GM21529 (cell line): ENCODE data around the gene GRM8.
"Not testable (repeated sequence)": the region's sequence is repeated elsewhere in the genome, so short reads cannot be mapped to it uniquely, and the experiment has no call there.

Source experiments
- ATAC-seq: cut with Tn5 transposase; IDR thresholded peaks from one replicate; pipeline ENCODE4 v1.9.1; 2021; ENCODE audit not compliant: unreplicated experiment

Gene GRM8

GRCh38 chr7:126685018-126685573 is 567.6 kb downstream of the GRM8 start:
- no peak for ATAC-seq

- ATAC-seq, result no peak
These were observed 570.6 kb downstream of the GRM8 start for GRCh38 chr7:126682176-126682575.

- ATAC-seq, result not testable (repeated sequence)
These were observed 584.0 kb downstream of the GRM8 start for GRCh38 chr7:126668762-126669161.

- no peak for ATAC-seq
These were observed 584.4 kb downstream of the GRM8 start for GRCh38 chr7:126668367-126668752.

GRCh38 chr7:126667742-126668366 is 584.9 kb downstream of the GRM8 start:
- ATAC-seq, result no peak

- ATAC-seq, result no peak
These were observed 589.9 kb downstream of the GRM8 start for GRCh38 chr7:126662856-126663255.

GRCh38 chr7:126659124-126659523 is 593.6 kb downstream of the GRM8 start:
- ATAC-seq, result peak; percentile 77

GRCh38 chr7:126658684-126659083 is 594.1 kb downstream of the GRM8 start:
- ATAC-seq, result peak; percentile 18

GRCh38 chr7:126657599-126658358 is 595.0 kb downstream of the GRM8 start:
- ATAC-seq, result peak; percentile 86

- no peak for ATAC-seq
These were observed 595.6 kb downstream of the GRM8 start for GRCh38 chr7:126657137-126657536.

- ATAC-seq, result no peak
These were observed 596.6 kb downstream of the GRM8 start for GRCh38 chr7:126656165-126656564.

GRCh38 chr7:126637538-126637937 is 615.2 kb downstream of the GRM8 start:
- no peak for ATAC-seq

GRCh38 chr7:126635545-126635944 is 617.2 kb downstream of the GRM8 start:
- no peak for ATAC-seq

- ATAC-seq, result no peak
These were observed 644.4 kb downstream of the GRM8 start for GRCh38 chr7:126608339-126608776.

GRCh38 chr7:126606331-126606730 is 646.4 kb downstream of the GRM8 start:
- no peak for ATAC-seq

- ATAC-seq, result no peak
These were observed 647.2 kb downstream of the GRM8 start for GRCh38 chr7:126605553-126605952.

GRCh38 chr7:126605056-126605455 is 647.7 kb downstream of the GRM8 start:
- no peak for ATAC-seq

GRCh38 chr7:126589068-126589684 is 663.6 kb downstream of the GRM8 start:
- no peak for ATAC-seq

GRCh38 chr7:126578338-126578737 is 674.4 kb downstream of the GRM8 start:
- ATAC-seq, result no peak

- peak; percentile 43 for ATAC-seq
These were observed 678.2 kb downstream of the GRM8 start for GRCh38 chr7:126574276-126575250.

- ATAC-seq, result no peak
These were observed 681.9 kb downstream of the GRM8 start for GRCh38 chr7:126570845-126571244.
